Endothelial cell of umbilical vein (primary cell): ENCODE results near the gene PLPP1. TPM values are rescaled to one million over a fixed set of nuclear protein-coding genes. Genes with fewer than 3 reads are reported as not detected.

ENCODE experiments used
- BruUV-seq: library from RNA; stranded (reverse); fragments of 400-500 nt; replicated peaks from 2 replicates; lab custom pipeline; 2021; lab: Mats Ljungman, UMichigan
- CTCF ChIA-PET: fragments of 300-600, 350-600 bp; sonication (Branson Sonifier 250); formaldehyde crosslinking; loops from one replicate; lab custom pipeline; 2021; ENCODE audit warnings: antibody characterized with exemption, inconsistent platforms; lab: Charles Lee
- POLR2A ChIA-PET: fragments of 300-600, 350-600 bp; sonication (Branson Sonifier 250); formaldehyde crosslinking; loops from one replicate; lab custom pipeline; 2021; ENCODE audit warnings: antibody characterized with exemption, inconsistent platforms; lab: Charles Lee
- DNase-seq: peaks from one replicate; pipeline ENCODE4 v3.0.0-alpha.2; 2011; ENCODE audit warnings: low read depth, low spot score
- FAIRE-seq: peaks from 2 replicates; lab custom pipeline; 2011; peaks lifted over from hg19 to GRCh38; lab: Jason Lieb, UNC
- H2AFZ ChIP-seq: 2 replicates; pipeline ENCODE4 v1.6.0; 2012; ENCODE audit warnings: low read depth, low read length, control low read depth, inconsistent platforms
- H3K27ac ChIP-seq: 2 replicates; pipeline ENCODE4 v1.5.1; 2011; ENCODE audit warnings: low read depth, mild to moderate bottlenecking, control low read depth, low read length, moderate library complexity; ENCODE audit not compliant: insufficient read depth
- H3K27me3 ChIP-seq, 2 experiments: 2 replicates each; pipeline versions ENCODE4 v1.6.0 to v1.6.1; 2011; ENCODE audit warnings: low read length in 2 of 2, mixed read lengths in 1 of 2; ENCODE audit not compliant: control insufficient read depth in 2 of 2, insufficient read depth in 2 of 2
- H3K36me3 ChIP-seq, 2 experiments: 2 replicates in 1 of 2; 3 replicates in 1 of 2; pipeline ENCODE4 v1.5.1; 2011; ENCODE audit warnings: low read length in 2 of 2, mild to moderate bottlenecking in 1 of 2, moderate library complexity in 1 of 2; ENCODE audit not compliant: control insufficient read depth in 2 of 2, insufficient read depth in 2 of 2; ENCODE audit errors: extremely low read depth in 1 of 2
- H3K4me1 ChIP-seq: 3 replicates; pipeline ENCODE4 v1.5.1; 2011; ENCODE audit warnings: mild to moderate bottlenecking, low read length; ENCODE audit not compliant: control insufficient read depth, insufficient read depth; ENCODE audit errors: extremely low read depth
- H3K4me2 ChIP-seq: 2 replicates; pipeline ENCODE4 v1.6.1; 2011; ENCODE audit warnings: low read length, control low read depth, mixed read lengths; ENCODE audit not compliant: insufficient read depth
- H3K4me3 ChIP-seq, 3 experiments: fragments of 200-600 bp in 1 of 3; sonication (generic), shearing (Covaris generic) in 1 of 3; replicated peaks in 1 of 3; 2 replicates each; pipeline ENCODE4 v1.5.1; 2011 to 2016; ENCODE audit warnings: control low read depth in 3 of 3, low read length in 3 of 3, mild to moderate bottlenecking in 2 of 3, inconsistent platforms in 1 of 3, low read depth in 1 of 3, moderate library complexity in 1 of 3; ENCODE audit not compliant: insufficient read depth in 1 of 3
- H3K79me2 ChIP-seq: 2 replicates; pipeline ENCODE4 v1.6.0; 2012; ENCODE audit warnings: low read length, inconsistent platforms; ENCODE audit not compliant: control insufficient read depth, insufficient read depth
- H3K9ac ChIP-seq: replicated peaks from 2 replicates; pipeline ENCODE3; 2011; ENCODE audit warnings: low read length, control low read depth; ENCODE audit not compliant: insufficient read depth; ENCODE audit errors: extremely low read depth
- H3K9me1 ChIP-seq: replicated peaks from 3 replicates; pipeline ENCODE4 v1.6.0; 2011; ENCODE audit warnings: mild to moderate bottlenecking, low read length; ENCODE audit not compliant: control insufficient read depth, insufficient read depth; ENCODE audit errors: extremely low read depth
- H3K9me3 ChIP-seq: replicated peaks from 2 replicates; pipeline ENCODE4 v1.5.1; 2012; ENCODE audit warnings: low read length, inconsistent platforms; ENCODE audit not compliant: control insufficient read depth, insufficient read depth
- H4K20me1 ChIP-seq: replicated peaks from 2 replicates; pipeline ENCODE3; 2011; ENCODE audit warnings: mild to moderate bottlenecking, low read length; ENCODE audit not compliant: control insufficient read depth, insufficient read depth; ENCODE audit errors: extremely low read depth
- CTCF ChIP-seq, 2 donors: IDR thresholded peaks; 1 replicate in 1 of 2; 2 replicates in 1 of 2; pipeline ENCODE4 v1.5.1; 2011; ENCODE audit warnings: low read length in 2 of 2, mild to moderate bottlenecking in 2 of 2, moderate library complexity in 2 of 2, control low read depth in 1 of 2, inconsistent platforms in 1 of 2, low read depth in 1 of 2; ENCODE audit not compliant: insufficient read depth in 1 of 2; ENCODE audit errors: extremely low read depth in 1 of 2
- EZH2 ChIP-seq: IDR thresholded peaks from 2 replicates; pipeline ENCODE4 v1.6.1; 2012; ENCODE audit warnings: borderline replicate concordance, low read depth, mild to moderate bottlenecking, moderate library complexity, low read length, inconsistent platforms; ENCODE audit not compliant: severe bottlenecking
- FOS ChIP-seq: IDR thresholded peaks from 2 replicates; pipeline ENCODE4 v1.6.1; 2011; ENCODE audit warnings: mild to moderate bottlenecking, low read length, moderate library complexity, borderline replicate concordance; ENCODE audit not compliant: insufficient read depth
- GATA2 ChIP-seq: IDR thresholded peaks from 2 replicates; pipeline ENCODE4 v1.7.0; 2011; ENCODE audit warnings: low read depth, mild to moderate bottlenecking, moderate library complexity, mixed read lengths, low read length; ENCODE audit not compliant: insufficient read length, insufficient read depth
- JUN ChIP-seq: IDR thresholded peaks from 2 replicates; pipeline ENCODE4 v1.6.1; 2011; ENCODE audit warnings: borderline replicate concordance, low read depth; ENCODE audit not compliant: insufficient read length, insufficient read depth
- MAX ChIP-seq: IDR thresholded peaks from 2 replicates; pipeline ENCODE4 v1.6.1; 2011; ENCODE audit not compliant: insufficient read depth, insufficient read length
- MYC ChIP-seq: IDR thresholded peaks from one replicate; pipeline ENCODE4 v1.6.1; 2011; ENCODE audit warnings: mild to moderate bottlenecking, low read depth, low read length
- POLR2A ChIP-seq: IDR thresholded peaks from 2 replicates; pipeline ENCODE4 v1.6.1; 2012; ENCODE audit warnings: low read depth, mild to moderate bottlenecking, control low read depth, low read length
- POLR2AphosphoS5 ChIP-seq: IDR thresholded peaks from 2 replicates; pipeline ENCODE4 v1.6.1; 2012; ENCODE audit warnings: low read depth, mild to moderate bottlenecking, control low read depth, low read length, moderate library complexity; ENCODE audit not compliant: insufficient read depth
- dilution Hi-C: fragments of 300-500 bp; cut with MboI; formaldehyde crosslinking; loops from one replicate; pipeline ENCODE4 v1.15.0; 2019; ENCODE audit warnings: low sequenced_read_pairs; ENCODE audit not compliant: extremely low pct_ligation_motif_present
- intact Hi-C: fragments of 100-400 bp; cut with micrococcal nuclease; formaldehyde crosslinking; loops from one replicate; pipeline ENCODE4 v1.10.0; 2022
- polyA plus RNA-seq, 4 experiments: library from polyadenylated mRNA; depleted of rRNA in 3 of 4; stranded (reverse) in 3 of 4; unstranded in 1 of 4; fragments of >200 nt; gene quantifications; 2 replicates each; pipeline versions ENCODE4 v1.2.1 to v1.2.3, GENCODE V29; 2011 to 2012; ENCODE audit warnings: missing spikeins in 1 of 4
- total RNA-seq: library from RNA; stranded (reverse); gene quantifications from 2 replicates; pipeline ENCODE4 v1.2.3, GENCODE V29; 2021

Gene PLPP1
- total and polyA plus RNA-seq, 2 donors (not counting 3 experiments of a cell fraction or from before 2014, with no cell fraction given), result 14.3 to 25.9 TPM

- POLR2A ChIA-PET, result no interaction called here
- intact Hi-C loops, result loop anchor here (5.0 kb wide), 1 partner anchor 511 kb away; no protein-coding TSS in a partner anchor
- no peak for FAIRE-seq
- CTCF ChIA-PET, result interaction anchor here (1.5 kb wide), 1 partner anchor 9 kb away, joined by 3 read pairs; no protein-coding TSS in a partner anchor
- DNase-seq, result no peak
- Histone ChIP-seq H3K4me1 (no peaks in the 10 kb centered on the region), H3K9ac (no peak overlapping the region), H3K27ac (no peak overlapping the region), H3K36me3 (peaks cover 1 to 13% of the 10 kb centered on the region in 2 experiments), H3K9me1 (no peaks in the 10 kb centered on the region), H3K4me3 (no peak overlapping the region), H3K9me3 (no peaks in the 10 kb centered on the region), H3K79me2 (no peaks in the 10 kb centered on the region), H3K4me2 (no peak overlapping the region), H4K20me1 (no peaks in the 10 kb centered on the region), H2AFZ (no peak overlapping the region), H3K27me3 (no peaks in the 10 kb centered on the region)
- dilution Hi-C loops, result no loop called here
- TF ChIP-seq POLR2AphosphoS5 (no peak), FOS (no peak), GATA2 (no peak), EZH2 (no peak), POLR2A (no peak), JUN (no peak), MAX (no peak), MYC (no peak), CTCF (IDR thresholded peaks at IDR 0.05; ENCODE audit: extremely low read depth in 1 of 2, insufficient read depth in 1 of 2, low read depth in 1 of 2, low read length in 2 of 2) (no peak)
- no TSS peak for BruUV-seq
These were observed 123.9 kb downstream of the PLPP1 start for GRCh38 chr5:55410845-55411244.
